Lung microvascular endothelial cell (primary cell): Measurements from ENCODE around the gene C22orf23. TPM values are rescaled to one million over a fixed set of nuclear protein-coding genes. Genes with fewer than 3 reads are reported as not detected.

Experiments used
- DNase-seq, 2 donors: peaks; one replicate each; pipeline versions ENCODE4 v3.0.0 to v3.0.0-alpha.2; 2010; ENCODE audit warnings: low read depth in 2 of 2
- total RNA-seq: library from RNA; depleted of rRNA; stranded (reverse); fragments of >200 nt; gene quantifications from 2 replicates; pipeline ENCODE4 v1.2.1, GENCODE V29; 2014

C22orf23 gene
- under 0.01 TPM in 2 replicates for total RNA-seq

DNA sequence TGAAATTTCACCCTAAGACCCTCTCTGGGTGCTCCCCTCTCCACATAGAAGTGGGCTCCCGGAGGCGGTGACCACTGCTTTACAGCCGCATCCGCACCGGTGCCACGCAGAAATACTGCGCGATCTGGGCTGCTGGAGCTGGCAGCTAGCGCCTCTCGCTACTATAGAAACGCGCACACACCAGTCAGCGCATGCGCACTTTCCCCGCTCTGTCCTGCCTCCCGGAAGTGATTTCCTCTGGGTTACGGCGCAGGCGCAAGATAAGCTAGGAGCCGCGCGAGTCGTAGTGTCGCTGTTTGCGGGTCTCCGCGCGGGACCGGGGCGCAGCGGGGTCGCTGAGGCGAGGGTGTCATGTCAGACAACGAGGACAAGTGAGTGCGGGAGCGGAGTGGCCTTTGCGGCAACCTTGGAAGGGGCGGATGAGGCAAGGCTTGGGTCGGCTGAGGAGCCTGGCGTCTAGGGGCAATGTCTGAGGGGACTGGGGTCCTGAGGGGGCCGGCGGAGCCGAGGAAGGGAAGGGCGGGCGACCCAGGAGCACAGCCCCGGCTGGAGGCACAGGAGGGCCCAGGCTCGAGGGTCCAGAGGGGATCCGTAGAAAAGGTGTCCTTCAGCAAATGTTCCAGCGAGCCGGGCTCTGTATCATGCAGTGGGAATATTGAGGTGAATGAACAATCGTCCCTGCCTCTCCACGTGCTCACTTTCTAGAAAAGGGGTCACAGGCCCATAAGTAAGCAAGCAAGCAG is at the start of gene C22orf23, which contains the start of gene POLR2F:
Gene C22orf23 (minus strand): TSS at position 165 of the 743 bp plus-strand sequence. CDS start 452 bp downstream, outside the sequence.
Gene POLR2F (plus strand): TSS at position 263 of the 743 bp plus-strand sequence. CDS start 89 bp downstream, at position 352.
- peak; percentile 96 to 98 for DNase-seq

- peak; percentile 69 to 75 for DNase-seq
These were observed 46.4 kb upstream of the C22orf23 start for GRCh38 chr22:37999640-38000272.

DNA sequence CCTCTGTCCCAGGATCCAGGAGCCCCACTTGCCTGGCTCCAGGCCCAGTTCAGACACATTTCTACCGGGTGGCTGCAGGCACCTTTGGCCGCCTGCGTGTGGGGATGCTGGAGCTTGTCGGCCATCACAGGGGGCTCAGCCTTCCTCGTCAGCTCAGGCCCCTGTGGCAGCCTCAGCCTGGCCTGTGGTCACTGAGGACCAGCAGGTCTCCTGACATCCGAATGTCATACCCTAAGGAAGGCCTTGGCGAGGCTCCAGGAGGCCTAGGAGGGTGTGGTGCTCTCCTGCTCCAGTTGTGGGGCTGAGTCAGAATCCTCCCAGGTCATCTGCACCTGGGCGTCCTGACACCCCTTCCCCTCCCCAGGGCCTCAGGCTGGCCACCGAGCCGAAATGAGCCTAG is 45.8 kb upstream of the C22orf23 start:
- DNase-seq, result no peak

GRCh38 chr22:37998543-37998942 is 45.1 kb upstream of the C22orf23 start:
- no peak for DNase-seq

DNA sequence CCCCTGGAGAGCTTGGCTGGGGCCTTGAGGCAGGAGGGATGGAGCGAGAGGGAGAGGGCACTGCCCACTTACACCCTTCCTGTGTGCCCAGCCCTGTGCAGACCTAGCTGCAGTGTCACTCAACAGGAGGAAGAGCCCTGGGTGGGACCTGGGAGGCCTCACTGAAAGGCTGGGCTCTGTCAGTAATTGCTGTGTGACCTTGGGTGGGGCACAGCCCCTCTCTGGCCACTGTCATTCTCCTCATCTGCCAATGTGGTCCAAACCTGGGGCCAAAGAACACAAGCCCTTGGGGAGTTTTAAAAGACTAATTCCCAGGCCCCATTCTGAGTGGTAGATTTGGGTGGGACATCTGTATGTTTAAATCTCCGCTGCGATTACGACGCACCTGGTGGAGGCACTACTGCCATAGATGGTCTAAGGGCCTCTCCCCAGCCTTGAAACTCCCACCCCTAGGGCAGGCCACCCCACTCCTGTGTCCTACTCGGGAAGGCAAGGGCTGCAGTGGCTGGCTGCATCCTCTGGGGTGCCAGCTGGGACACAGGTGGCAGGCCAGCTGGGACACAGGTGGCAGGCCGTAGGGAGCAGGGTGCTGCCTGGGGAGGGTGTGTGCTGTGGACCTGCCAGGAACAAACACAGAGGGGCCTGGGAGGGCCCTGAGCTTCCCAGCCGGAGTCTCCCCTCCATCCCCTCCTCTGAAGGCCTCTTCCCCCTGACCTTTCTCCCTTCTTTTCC is 43.3 kb upstream of the C22orf23 start:
- no peak for DNase-seq

DNA sequence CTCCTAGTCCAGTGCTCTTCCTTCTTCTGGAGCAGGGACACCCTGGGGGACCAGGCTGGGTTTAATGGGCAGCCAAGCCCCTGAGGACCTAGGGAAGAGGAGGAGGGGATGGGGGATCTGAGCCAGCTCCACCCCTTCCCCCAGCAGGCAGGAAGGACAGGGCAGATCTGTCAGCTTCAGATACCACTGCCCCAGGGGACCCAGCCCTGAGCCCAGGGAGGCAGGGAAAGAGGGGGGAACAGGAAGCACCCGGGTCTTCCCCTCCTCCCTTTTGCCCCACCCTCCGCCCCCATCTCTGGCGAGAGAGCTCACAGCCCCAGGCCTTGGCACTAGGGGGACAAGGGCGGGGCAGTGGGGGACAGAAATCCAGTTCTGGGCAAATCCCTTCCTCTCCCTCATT is 42.7 kb upstream of the C22orf23 start:
- DNase-seq, result no peak

GRCh38 chr22:37995460-37995859 is 42.1 kb upstream of the C22orf23 start:
- DNase-seq, result no peak

- no peak for DNase-seq
These were observed 41.6 kb upstream of the C22orf23 start for GRCh38 chr22:37994982-37995381.

DNA sequence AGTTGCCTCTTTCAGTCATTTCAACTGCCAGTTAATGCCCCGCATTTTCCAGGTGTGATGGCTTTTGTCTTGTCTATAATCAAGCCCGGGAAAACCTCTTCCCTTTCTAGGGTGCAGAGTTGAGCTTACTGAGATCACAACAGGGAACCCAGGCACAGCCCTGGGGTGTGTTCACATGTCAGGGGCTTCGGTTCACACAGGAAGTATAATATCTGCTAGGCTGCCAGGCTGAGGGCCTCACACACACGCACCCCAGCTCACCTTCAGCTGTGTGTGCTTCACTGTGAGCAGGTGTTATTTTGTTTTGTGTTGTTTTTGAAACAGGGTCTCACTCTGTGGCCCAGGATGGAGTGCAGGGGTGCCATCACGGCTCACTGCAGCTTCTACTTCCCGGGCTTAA is 40.6 kb upstream of the C22orf23 start:
- DNase-seq, result no peak

DNA sequence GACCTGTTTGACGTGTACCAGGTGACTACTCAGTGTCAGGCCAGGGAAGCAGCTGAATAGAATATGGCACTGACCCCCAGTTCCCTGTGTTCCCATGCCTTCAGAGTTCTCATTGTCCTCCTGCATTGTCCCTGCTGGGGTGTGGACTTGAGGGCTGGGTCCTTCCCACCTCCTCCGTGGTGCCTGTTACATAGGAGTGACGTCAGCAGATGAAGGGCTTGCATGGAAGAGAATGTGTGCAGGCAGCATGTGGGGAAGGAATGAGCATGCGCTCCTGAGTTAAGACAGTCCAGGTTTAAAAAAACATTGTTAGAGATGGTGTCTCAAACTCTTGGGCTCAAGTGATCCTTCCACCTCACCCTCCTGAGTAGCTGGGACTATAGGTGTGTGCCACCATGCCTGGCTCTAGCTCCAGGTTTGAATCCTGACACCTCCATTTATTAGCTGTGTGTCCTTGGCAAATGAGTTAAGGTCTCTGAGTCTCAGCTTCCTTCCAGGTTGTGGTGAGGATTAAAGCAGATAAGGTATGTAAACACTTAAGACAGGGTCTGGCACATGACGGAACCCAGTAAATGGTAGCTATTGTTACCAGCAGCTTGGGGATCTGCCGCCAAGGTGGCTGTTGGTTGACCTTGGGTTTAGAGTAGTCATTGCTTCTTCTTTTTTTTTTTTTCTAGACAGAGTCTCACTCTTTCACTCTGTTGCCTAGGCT is 38.5 kb upstream of the C22orf23 start:
- DNase-seq, result no peak

DNA sequence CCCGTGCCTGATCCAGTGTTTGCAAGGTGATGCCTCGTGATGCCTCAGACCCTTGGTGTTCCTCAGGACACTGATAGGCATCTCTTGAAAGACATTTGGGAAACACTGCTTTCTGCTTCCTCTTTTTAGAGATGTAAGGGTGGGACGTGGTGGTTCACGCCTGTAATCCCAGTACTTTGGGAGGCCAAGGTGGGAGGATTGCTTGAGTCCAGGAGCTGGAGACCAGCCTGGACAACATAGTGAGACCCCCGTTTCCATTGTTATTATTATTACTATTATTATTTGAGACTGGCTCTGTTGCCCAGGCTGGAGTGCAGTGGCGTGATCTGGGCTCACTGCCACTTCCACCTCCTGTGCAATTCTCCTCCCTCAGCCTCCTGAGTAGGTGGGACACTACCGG is 37.5 kb upstream of the C22orf23 start:
- no peak for DNase-seq

DNA sequence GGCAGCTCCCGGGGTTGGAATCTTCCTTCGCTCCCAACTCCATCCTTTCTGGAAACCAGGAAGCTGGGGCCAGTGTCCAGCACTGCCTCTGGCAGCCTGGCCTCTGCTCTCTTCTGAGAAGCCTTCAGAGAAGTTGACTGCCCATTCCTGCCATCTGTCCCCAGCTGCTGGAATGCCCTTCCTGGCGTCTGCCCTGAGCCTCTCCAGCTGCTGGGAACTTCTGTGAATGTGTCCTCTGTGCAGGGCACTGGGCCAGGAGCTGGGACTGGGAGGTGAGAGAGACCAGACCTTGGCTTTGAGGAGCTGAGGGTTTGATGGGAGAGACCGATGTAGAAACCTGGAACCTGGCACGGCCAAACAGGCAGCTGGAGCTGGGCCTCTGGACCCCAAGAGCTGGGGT is 36.9 kb upstream of the C22orf23 start:
- DNase-seq, result no peak

DNA sequence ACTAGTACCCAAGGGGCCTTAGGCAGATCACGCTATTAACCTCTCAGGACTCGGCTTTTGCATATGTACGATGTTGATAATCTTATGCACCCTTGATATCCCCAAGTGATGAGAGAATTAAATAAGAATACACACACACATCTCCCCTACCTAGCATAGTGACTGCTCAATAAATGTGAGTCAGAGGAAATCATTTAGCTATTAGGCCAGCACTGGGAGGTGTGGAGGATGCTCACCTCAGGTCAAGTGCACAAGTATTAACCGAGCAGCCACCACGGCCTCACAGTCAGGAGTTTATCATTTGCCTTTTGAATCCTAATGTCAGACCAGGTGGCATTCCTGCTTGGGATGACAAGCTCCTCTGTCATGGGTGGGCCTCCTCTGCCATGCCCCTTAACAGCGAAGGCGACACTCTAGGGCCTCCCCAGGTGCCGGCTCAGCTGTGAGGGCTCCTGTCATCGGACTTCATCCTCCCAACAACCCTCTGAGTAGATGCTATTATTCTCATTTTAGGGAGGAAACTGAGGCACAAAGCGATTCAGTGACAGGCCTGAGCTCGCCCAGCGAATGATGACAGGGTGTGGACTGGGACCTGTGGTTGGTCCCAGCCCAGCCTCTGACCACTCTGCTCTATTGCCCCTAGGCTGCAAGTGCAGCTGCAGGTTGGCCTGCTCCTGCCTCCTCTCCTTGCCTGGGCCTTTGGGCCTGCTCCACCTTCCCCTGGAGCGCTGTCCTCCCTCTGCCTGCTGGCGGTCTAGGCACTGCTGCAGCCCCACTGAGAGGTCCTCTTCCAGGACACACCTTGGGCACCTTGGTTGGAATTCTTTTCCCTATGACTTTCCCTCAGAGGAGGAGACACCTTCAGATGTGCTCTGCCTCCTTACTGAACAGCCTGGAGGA is 36.0 kb upstream of the C22orf23 start:
- DNase-seq, result no peak

- no peak for DNase-seq
These were observed 33.0 kb upstream of the C22orf23 start for GRCh38 chr22:37986371-37986770.

GRCh38 chr22:37985751-37986281 is 32.4 kb upstream of the C22orf23 start:
- DNase-seq, result no peak

DNA sequence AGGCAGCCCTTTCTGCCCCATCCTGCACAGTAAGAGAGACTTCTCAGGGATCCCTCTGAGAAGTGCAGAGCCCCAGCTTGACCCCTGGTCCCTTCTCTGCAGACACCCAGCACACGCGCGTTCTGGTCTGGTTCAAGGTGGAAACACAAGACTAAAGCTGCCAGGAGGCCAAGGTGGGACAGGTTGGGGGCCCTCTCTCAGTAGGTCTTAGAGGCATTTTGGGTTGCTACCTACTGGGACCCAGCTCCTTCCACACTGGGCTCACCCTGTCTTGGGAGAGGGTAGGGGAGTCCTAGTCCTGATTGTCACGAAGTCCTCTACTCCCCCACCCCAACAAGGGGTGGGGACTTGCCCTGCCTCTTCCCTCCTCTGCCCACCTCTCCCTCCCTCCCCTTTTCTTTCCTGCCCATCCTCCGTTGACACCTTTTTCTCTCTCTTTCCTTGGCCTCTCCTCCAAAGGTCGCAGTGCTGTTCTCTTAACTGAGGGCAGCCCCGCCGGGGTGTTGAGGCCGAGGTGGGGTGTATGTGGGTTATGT is 31.7 kb upstream of the C22orf23 start:
- no peak for DNase-seq

- DNase-seq, result no peak
These were observed 30.7 kb upstream of the C22orf23 start, which contains the start of gene SOX10 for GRCh38 chr22:37983860-37984791. Gene SOX10, minus strand, starts transcription at chr22:37984555. Its CDS starts 771 bp downstream, at chr22:37983784.

DNA sequence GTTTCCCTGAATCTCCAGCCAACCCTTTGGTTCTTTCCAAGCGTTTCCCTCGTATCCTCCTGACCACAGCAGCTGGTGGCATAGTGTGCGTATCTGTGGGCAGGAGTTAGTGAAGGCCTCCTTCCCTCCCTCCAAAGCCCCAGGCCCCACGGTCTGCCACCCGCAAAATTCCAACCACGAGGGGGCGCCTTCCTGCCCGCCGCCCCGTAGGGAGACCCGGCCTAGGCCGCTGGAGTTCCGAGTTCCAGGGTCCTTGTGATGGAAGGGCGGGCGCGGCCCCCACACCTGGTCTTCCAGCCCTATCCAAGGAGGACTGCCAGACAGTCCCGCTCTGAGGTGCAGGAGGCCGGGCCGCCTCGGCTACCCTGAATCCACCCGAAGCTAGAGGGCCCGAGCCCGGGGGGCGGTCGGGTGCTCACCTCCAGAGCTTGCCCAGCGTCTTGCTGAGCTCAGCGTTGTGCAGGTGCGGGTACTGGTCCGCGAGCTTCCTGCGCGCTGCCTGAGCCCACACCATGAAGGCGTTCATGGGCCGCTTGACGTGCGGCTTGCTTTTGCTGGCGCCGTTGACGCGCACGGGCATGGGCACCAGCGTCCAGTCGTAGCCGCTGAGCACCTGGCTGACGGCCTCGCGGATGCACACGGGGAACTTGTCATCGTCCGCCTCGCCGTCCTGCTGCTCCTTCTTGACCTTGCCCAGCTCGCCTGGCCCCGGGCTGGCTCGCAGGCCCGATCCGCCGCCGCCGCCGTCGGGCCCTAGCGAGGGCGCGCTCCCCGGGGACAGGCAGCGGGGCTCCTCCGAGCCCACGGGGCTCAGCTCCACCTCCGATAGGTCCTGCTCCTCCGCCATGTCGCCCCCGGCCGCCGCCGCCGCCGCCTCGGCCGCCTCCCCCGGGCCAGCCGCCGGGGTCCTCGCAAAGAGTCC is 29.8 kb upstream of the C22orf23 start:
- peak in 1 of 2 donors; percentile 18 for DNase-seq
